ENCODE measurements around the gene IRF8.

The IRF8 gene

DNA sequence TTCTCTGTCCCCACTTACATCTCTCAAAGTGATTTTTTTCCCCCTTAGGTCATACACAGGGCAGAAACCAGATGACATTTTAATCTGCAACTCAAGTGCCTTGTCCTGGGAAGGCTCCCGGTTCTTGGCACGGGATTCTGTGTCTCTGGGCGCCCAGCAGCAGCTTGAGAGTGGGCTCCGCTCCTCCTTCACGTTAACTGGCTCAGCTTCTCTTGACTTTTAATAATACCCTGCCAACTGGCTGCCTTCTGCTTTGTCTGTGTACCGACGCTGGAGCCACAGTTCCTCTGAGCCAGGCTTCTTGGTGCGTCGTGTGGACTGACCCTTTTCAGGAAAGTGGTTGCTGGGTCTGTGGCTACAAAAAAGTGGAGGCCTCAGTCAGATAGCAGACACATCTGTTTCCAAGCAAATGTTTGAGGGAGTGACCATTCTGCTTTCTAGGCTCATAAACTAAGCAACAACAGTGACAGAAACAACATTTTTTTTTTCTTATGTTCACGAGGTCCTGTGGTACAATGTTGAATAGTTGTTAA, 64.9 kb downstream of the IRF8 start:
- no peak for DNase-seq

DNA sequence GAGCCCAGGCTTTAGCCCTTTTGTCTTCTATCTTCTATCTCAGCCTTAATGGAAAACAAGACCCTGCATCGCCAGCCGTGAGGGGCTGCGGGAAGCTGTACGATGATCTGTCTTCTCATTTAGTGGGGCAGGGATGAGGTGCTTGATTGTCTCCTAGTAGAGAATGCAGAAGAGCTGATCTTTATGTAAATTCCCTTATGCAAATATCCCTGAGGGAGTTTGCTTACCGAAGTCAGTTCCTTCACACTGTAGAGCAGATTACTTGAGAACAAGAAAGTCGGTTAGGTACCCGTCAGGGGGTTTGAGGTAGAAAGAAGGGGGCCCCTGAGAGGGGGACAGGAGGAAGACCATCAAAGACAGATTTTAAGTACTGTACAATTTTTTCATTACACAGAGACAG, 66.2 kb downstream of the IRF8 start:
- no peak for DNase-seq

DNA sequence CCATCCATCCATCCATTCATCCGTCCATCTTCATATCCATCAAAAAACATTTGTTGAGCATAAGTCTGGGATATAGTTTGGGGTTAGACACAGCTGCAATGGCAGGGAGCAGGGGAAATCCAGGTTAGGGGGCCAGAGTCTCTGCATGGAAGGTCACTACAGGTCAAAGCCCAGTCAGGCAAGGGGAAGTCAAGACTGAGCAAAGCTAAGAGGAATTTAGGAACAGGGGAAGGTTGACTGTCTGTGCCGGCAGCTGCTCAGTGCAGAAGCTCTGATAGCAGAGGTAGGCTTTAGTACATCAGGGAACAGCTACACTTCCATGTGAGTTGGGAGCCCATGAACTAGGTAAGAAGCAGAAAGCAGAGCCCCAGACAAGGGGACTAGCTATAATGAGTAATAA, 68.1 kb downstream of the IRF8 start:
- no peak for DNase-seq

DNA sequence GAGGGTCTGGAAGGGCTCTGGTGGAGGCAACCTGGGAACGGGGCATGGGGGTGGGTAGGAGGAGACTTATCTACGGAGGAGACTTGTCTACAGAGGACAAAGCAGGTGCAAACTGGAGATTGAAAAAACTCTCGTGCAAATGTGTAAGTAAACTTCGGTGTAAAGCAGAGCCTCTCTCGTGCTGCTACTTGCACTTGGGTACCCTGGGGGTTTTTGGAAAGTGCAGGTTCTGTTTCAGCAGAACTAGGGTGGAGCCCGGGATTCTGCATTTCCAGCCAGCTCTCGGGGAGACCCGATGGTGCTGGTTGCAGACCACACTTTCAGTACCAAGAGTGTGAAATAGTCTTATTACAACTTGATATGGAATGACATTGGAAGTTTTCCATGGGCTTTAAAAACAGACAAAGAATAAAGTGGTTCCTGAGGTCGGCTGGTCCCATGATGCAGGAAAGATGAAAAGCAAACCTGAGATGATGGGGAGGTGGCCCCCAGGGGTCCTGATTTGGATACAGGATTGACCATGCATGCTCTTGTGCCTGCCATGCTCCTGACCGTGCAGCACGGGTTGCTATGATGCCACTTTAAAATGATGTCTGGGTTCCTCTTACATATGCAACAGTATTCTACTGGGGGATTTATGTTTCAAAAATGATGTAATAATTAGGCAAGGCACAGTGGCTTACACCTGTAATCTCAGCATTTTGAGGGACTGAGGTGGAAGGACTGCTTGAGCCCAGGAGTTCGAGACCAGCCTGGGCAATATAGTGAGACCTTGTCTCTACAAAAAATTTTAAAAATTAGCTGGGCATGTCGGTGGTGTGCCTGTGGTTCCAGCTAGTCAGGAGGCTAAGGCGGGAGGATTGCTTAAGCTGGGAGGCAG, 69.3 kb downstream of the IRF8 start:
- no peak for DNase-seq

GRCh38 chr16:85969159-85969558, 70.2 kb downstream of the IRF8 start:
- DNase-seq: no peak

- DNase-seq: no peak
Observed at GRCh38 chr16:85969591-85969990, 70.6 kb downstream of the IRF8 start.

GRCh38 chr16:85970016-85970733, 71.2 kb downstream of the IRF8 start:
- DNase-seq: no peak

DNA sequence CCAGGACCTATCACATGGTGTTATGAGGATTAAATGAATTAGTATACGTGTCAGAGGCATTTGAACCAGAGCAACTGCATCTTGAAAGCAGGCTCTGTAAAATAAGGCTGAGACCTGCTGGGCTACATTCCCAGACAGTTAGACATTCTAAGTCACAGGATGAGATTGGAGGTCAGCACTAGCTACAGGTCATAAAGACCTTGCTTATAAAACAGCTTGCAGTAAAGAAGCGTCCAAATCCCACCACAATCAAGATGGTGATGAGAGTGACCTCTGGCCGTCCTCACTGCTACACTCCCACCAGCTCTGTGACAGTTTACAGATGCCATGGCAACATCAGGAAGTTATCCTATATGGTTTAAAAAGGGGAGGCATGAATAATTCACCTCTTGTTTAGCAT, 71.8 kb downstream of the IRF8 start:
- DNase-seq: no peak

All from NCI-H1048 (cell line).